K562 (cell line): ENCODE data around the gene MFSD6. TPM values are rescaled to one million over a fixed set of nuclear protein-coding genes. Genes with fewer than 3 reads are reported as not detected.

Source experiments
- ATAC-seq: fragments of 200-7000 bp; cut with Tn5 transposase; 3 replicates; pipeline ENCODE4 v1.9.1; 2020; ENCODE audit warnings: moderate library complexity
- BruUV-seq: library from RNA; stranded (reverse); fragments of 400-500 nt; replicated peaks from 2 replicates; lab custom pipeline; 2021; lab: Mats Ljungman, UMichigan
- CTCF ChIA-PET: fragments of 300-600 bp; formaldehyde crosslinking; extraction: SDS; loops from one replicate; lab custom pipeline; 2021; ENCODE audit warnings: low intra/inter-chr PET ratio; lab: Yijun Ruan, JAX
- POLR2A ChIA-PET: fragments of 300-600, 350-650 bp; sonication (Branson Sonifier 250); formaldehyde crosslinking; extraction: SDS; loops from one replicate; lab custom pipeline; 2021; ENCODE audit warnings: antibody characterized with exemption, inconsistent platforms; lab: Yijun Ruan, JAX
- DNase-seq, 4 experiments: peaks; one replicate each; pipeline versions ENCODE4 v3.0.0 to v3.0.0-alpha.2; 2011 to 2018; ENCODE audit warnings: low spot score in 3 of 4, mixed read lengths in 3 of 4; ENCODE audit errors: extremely low read depth in 1 of 4
- FAIRE-seq: peaks from 2 replicates; lab custom pipeline; 2011; peaks lifted over from hg19 to GRCh38; lab: Jason Lieb, UNC
- H2AFZ ChIP-seq: 2 replicates; pipeline ENCODE4 v1.6.0; 2011; ENCODE audit warnings: low read depth, low read length, control low read depth, inconsistent platforms
- H3K27ac ChIP-seq: fragments of 200-600 bp; 3 replicates; pipeline ENCODE4 v1.8.0; 2011; ENCODE audit warnings: low read depth, mild to moderate bottlenecking, control low read depth, inconsistent platforms, low read length, moderate library complexity, mixed read lengths; ENCODE audit errors: extremely low read depth
- H3K27me3 ChIP-seq, 2 experiments: fragments of 300-600 bp in 1 of 2; 2 replicates in 1 of 2; 3 replicates in 1 of 2; pipeline versions ENCODE4 v1.6.0 to v1.8.0; 2011; ENCODE audit warnings: inconsistent platforms in 2 of 2, low read length in 2 of 2, mild to moderate bottlenecking in 1 of 2, mixed read lengths in 1 of 2, moderate library complexity in 1 of 2; ENCODE audit not compliant: control insufficient read depth in 2 of 2, insufficient read depth in 2 of 2
- H3K36me3 ChIP-seq: fragments of 300-600 bp; 3 replicates; pipeline ENCODE4 v1.8.0; 2011; ENCODE audit warnings: mild to moderate bottlenecking, low read length, inconsistent platforms; ENCODE audit not compliant: control insufficient read depth, insufficient read depth
- H3K4me1 ChIP-seq, 2 experiments: fragments of 200-600 bp in 1 of 2; replicated peaks in 1 of 2; 2 replicates in 1 of 2; 3 replicates in 1 of 2; pipeline versions ENCODE4 v1.5.1 to v1.8.0; 2011; ENCODE audit warnings: inconsistent platforms in 2 of 2, low read length in 2 of 2, mild to moderate bottlenecking in 1 of 2, mixed read lengths in 1 of 2, moderate library complexity in 1 of 2; ENCODE audit not compliant: control insufficient read depth in 2 of 2, insufficient read depth in 2 of 2
- H3K4me2 ChIP-seq: 2 replicates; pipeline ENCODE4 v1.6.1; 2011; ENCODE audit warnings: low read length, control low read depth, inconsistent platforms, mixed read lengths; ENCODE audit not compliant: insufficient read depth
- H3K4me3 ChIP-seq: fragments of 200-600 bp; sonication (generic), shearing (Covaris generic); 2 replicates; pipeline ENCODE4 v1.5.1; 2016; ENCODE audit warnings: control low read depth, inconsistent platforms
- H3K79me2 ChIP-seq: fragments of 200-600 bp; 3 replicates; pipeline ENCODE4 v1.8.0; 2011; ENCODE audit warnings: low read length, inconsistent platforms; ENCODE audit not compliant: control insufficient read depth, insufficient read depth
- H3K9ac ChIP-seq, 2 experiments: 2 replicates each; pipeline versions ENCODE4 v1.6.0 to v1.6.1; 2011; ENCODE audit warnings: low read depth in 2 of 2, low read length in 2 of 2, control low read depth in 1 of 2, inconsistent platforms in 1 of 2, mild to moderate bottlenecking in 1 of 2, mixed read lengths in 1 of 2; ENCODE audit not compliant: insufficient read depth in 1 of 2
- H3K9me1 ChIP-seq: one replicate; pipeline ENCODE4 v1.6.0; 2011; ENCODE audit warnings: inconsistent platforms, mild to moderate bottlenecking, low read length, moderate library complexity; ENCODE audit not compliant: control insufficient read depth, insufficient read depth
- H3K9me3 ChIP-seq: replicated peaks from 2 replicates; pipeline ENCODE4 v1.5.1; 2011; ENCODE audit warnings: low read depth, low read length, inconsistent platforms; ENCODE audit not compliant: control insufficient read depth, insufficient read depth
- H4K20me1 ChIP-seq: replicated peaks from 2 replicates; pipeline ENCODE4 v1.6.1; 2011; ENCODE audit warnings: low read length, inconsistent platforms, mixed read lengths; ENCODE audit not compliant: control insufficient read depth, insufficient read depth
- CREB3L1 ChIP-seq: fragments of 450-650 bp; IDR thresholded peaks from 2 replicates; pipeline ENCODE4 v1.6.1; 2014; ENCODE audit warnings: low read depth, mild to moderate bottlenecking, moderate library complexity, borderline replicate concordance
- LARP7 ChIP-seq: fragments of 450-650 bp; IDR thresholded peaks from 2 replicates; pipeline ENCODE4 v1.6.1; 2016
- MCM7 ChIP-seq, 2 experiments: fragments of 450-650 bp; IDR thresholded peaks; 2 replicates each; pipeline ENCODE4 v1.6.1; 2016 to 2018
- PURB ChIP-seq: sonication (generic); formaldehyde crosslinking; IDR thresholded peaks from 2 replicates; pipeline ENCODE4 v1.9.0; 2021; ENCODE audit warnings: low read depth, mild to moderate bottlenecking, missing genetic modification reagents
- RBBP5 ChIP-seq: fragments of 200-600 bp; sonication (generic); IDR thresholded peaks from 2 replicates; pipeline ENCODE4 v1.6.1; 2012; ENCODE audit warnings: borderline replicate concordance, mild to moderate bottlenecking, low read length, control low read depth, inconsistent platforms; ENCODE audit not compliant: insufficient read depth, poor library complexity, severe bottlenecking
- STAT6 ChIP-seq: sonication (generic); formaldehyde crosslinking; IDR thresholded peaks from 2 replicates; pipeline ENCODE4 v1.8.1; 2023; ENCODE audit warnings: mild to moderate bottlenecking, missing genetic modification reagents
- TEAD1 ChIP-seq, 2 experiments: fragments of 450-650 bp in 1 of 2; sonication (generic) in 1 of 2; formaldehyde crosslinking; IDR thresholded peaks; 2 replicates each; pipeline versions ENCODE4 v1.4.0 to v1.8.0; 2020 to 2022; ENCODE audit warnings: mild to moderate bottlenecking in 2 of 2, missing genetic modification reagents in 1 of 2
- TFAP4 ChIP-seq: sonication (generic); formaldehyde crosslinking; IDR thresholded peaks from 2 replicates; pipeline ENCODE4 v1.8.0; 2022; ENCODE audit warnings: missing genetic modification reagents, mild to moderate bottlenecking, moderate library complexity, borderline replicate concordance
- THRB ChIP-seq: fragments of 450-650 bp; formaldehyde crosslinking; conservative IDR thresholded peaks from 2 replicates; pipeline ENCODE4 v1.4.0; 2022; ENCODE audit warnings: mild to moderate bottlenecking, missing genetic modification characterization
- ZNF12 ChIP-seq: sonication (generic); formaldehyde crosslinking; IDR thresholded peaks from 2 replicates; pipeline ENCODE4 v1.4.0; 2020; ENCODE audit warnings: mild to moderate bottlenecking, missing genetic modification reagents
- ZNF518B ChIP-seq: fragments of 250-450 bp; sonication (Bioruptor Pico); IDR thresholded peaks from 2 replicates; pipeline ENCODE4 v1.5.0; 2021; ENCODE audit warnings: mild to moderate bottlenecking, moderate library complexity
- ZNF584 ChIP-seq: fragments of 200-800 bp; sonication (Bioruptor generic); IDR thresholded peaks from 2 replicates; pipeline ENCODE4 v1.6.1; 2016; ENCODE audit warnings: low read depth, mild to moderate bottlenecking, missing genetic modification characterization, missing compliant biosample characterization
- WGBS: fragments of 100-300 bp; shearing (Covaris generic); methylation state at CpG from one replicate; pipeline ENCODE4 v1.1.6; 2016; ENCODE audit warnings: low coverage, mixed read lengths; ENCODE audit not compliant: insufficient coverage; ENCODE audit errors: missing lambda C conversion rate; 5-methylcytosine and 5-hydroxymethylcytosine counted together
- in situ Hi-C: fragments of 300-500 bp; cut with MboI; formaldehyde crosslinking; loops from 4 replicates; pipeline ENCODE4 v1.15.0; 2018; ENCODE audit warnings: inconsistent platforms, mixed read lengths
- intact Hi-C: fragments of 100-400 bp; cut with micrococcal nuclease; formaldehyde crosslinking; loops from 2 replicates; pipeline ENCODE4 v1.14.2; 2022
- polyA plus RNA-seq, 8 experiments: library from polyadenylated mRNA; depleted of rRNA in 4 of 8; stranded (reverse) in 5 of 8; unstranded in 3 of 8; fragments of >200 nt; fragmentation: Nextera tagmentation in 2 of 8; fragmentation: Illumina TruSeq in 1 of 8; extraction: Ambion mirVana in 2 of 8; extraction: Trizol in 1 of 8; gene quantifications; 2 replicates each; pipeline versions ENCODE4 v1.2.1 to v1.2.3, GENCODE V29; 2011 to 2014; ENCODE audit warnings: inconsistent platforms in 1 of 8, missing spikeins in 1 of 8
- total RNA-seq, 7 experiments: library from RNA; depleted of rRNA in 6 of 7; stranded (reverse); fragments of >200 nt in 6 of 7; fragmentation: Illumina TruSeq in 2 of 7; extraction: Trizol in 2 of 7; gene quantifications; 2 replicates each; pipeline versions ENCODE4 v1.2.1 to v1.2.3, GENCODE V29; 2011 to 2021; ENCODE audit warnings: low replicate concordance in 1 of 7

Gene MFSD6
- total and polyA plus RNA-seq, 9 of the 15 experiments (the other 6 are each of a cell fraction or from before 2014, with no cell fraction given): 1.1 to 7.9 (median 4.4) TPM

GRCh38 chr2:190546734-190547133 lies 138.6 kb downstream of the MFSD6 start:
- Histone ChIP-seq H3K79me2 (no peaks in the 10 kb centered on the region), H3K9ac (no peak overlapping the region), H3K36me3 (no peaks in the 10 kb centered on the region), H3K27ac (no peak overlapping the region), H3K9me3 (no peaks in the 10 kb centered on the region; the same call in 1 of the 2 replicates), H3K4me2 (no peak overlapping the region), H4K20me1 (no peaks in the 10 kb centered on the region), H3K27me3 (no peaks in the 10 kb centered on the region), H2AFZ (no peak overlapping the region), H3K4me1 (peaks cover 0 to under 1% of the 10 kb centered on the region in 2 experiments; a peak in 1 of 5 replicates), H3K4me3 (no peak overlapping the region), H3K9me1 (no peaks in the 10 kb centered on the region)
- DNase-seq (no peak), FAIRE-seq (no peak), ATAC-seq (no peak)
- ChIA-PET CTCF (no interaction called here), POLR2A (no interaction called here)
- intact Hi-C loops: no loop called here
- WGBS: 67% methylated on average over 3 of the region's 3 CpGs
- no TSS peak for BruUV-seq
- in situ Hi-C loops: no loop called here
- TF ChIP-seq ZNF12 (CRISPR knock-in tag) (no peak), TEAD1 (CRISPR knock-in tag; IDR thresholded peaks at IDR 0.05) (no peak), MCM7 (IDR thresholded peaks at IDR 0.05) (no peak), PURB (no peak), THRB (CRISPR knock-in tag) (no peak), TFAP4 (no peak), CREB3L1 (no peak), ZNF518B (CRISPR knock-in tag) (no peak), RBBP5 (no peak), STAT6 (CRISPR knock-in tag) (no peak), LARP7 (no peak), ZNF584 (no peak)
